ENCODE measurements around the gene CMIP. TPM values are rescaled to one million over a fixed set of nuclear protein-coding genes. Genes with fewer than 3 reads are reported as not detected.
"Not testable (repeated sequence)": the region's sequence is repeated elsewhere in the genome, so short reads cannot be mapped to it uniquely, and the experiment has no call there.

Gene CMIP
- total RNA-seq, 4 donors from 2014 or later, result 40.0 to 69.6 (median 47.0) TPM

GRCh38 chr16:81521141-81521626 is 76.6 kb downstream of the CMIP start:
- WGBS, 2 donors (ENCODE audit: low coverage in 1 of 2), result 54 to 77% methylated on average over 2 to 19 of the region's 19 CpGs
- in situ Hi-C loops (cut with MboI; ENCODE audit: low pct_ligation_motif_present in 1 of 4, low pct_unique_long_range_greater_than_20kb in 1 of 4, low sequenced_read_pairs in 3 of 4), result no loop called here
- TF ChIP-seq POLR2AphosphoS5 (IDR thresholded peaks at IDR 0.05), result no peak
- no peak for TF ChIP-seq EP300 (IDR thresholded peaks at IDR 0.05; ENCODE audit: low read depth)
- TF ChIP-seq POLR2A (IDR thresholded peaks at IDR 0.05), result no peak
- TF ChIP-seq, protein P1, sequence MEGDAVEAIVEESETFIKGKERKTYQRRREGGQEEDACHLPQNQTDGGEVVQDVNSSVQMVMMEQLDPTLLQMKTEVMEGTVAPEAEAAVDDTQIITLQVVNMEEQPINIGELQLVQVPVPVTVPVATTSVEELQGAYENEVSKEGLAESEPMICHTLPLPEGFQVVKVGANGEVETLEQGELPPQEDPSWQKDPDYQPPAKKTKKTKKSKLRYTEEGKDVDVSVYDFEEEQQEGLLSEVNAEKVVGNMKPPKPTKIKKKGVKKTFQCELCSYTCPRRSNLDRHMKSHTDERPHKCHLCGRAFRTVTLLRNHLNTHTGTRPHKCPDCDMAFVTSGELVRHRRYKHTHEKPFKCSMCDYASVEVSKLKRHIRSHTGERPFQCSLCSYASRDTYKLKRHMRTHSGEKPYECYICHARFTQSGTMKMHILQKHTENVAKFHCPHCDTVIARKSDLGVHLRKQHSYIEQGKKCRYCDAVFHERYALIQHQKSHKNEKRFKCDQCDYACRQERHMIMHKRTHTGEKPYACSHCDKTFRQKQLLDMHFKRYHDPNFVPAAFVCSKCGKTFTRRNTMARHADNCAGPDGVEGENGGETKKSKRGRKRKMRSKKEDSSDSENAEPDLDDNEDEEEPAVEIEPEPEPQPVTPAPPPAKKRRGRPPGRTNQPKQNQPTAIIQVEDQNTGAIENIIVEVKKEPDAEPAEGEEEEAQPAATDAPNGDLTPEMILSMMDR (IDR thresholded peaks at IDR 0.05), result no peak

GRCh38 chr16:81522108-81522701 is 77.6 kb downstream of the CMIP start:
- H3K27me3 ChIP-seq, result no peaks in the 10 kb centered on the region
- in situ Hi-C loops (cut with MboI; ENCODE audit: low pct_ligation_motif_present in 1 of 4, low pct_unique_long_range_greater_than_20kb in 1 of 4, low sequenced_read_pairs in 3 of 4), result no loop called here
- intact Hi-C loops (cut with DNase I; ENCODE audit: low total_unique reads), result no loop called here
- DNase-seq, result no peak
- TF ChIP-seq POLR2A (IDR thresholded peaks at IDR 0.05), result no peak
- H3K36me3 ChIP-seq, result no peaks in the 10 kb centered on the region
- H3K4me3 ChIP-seq, result no peak overlapping the region
- peaks cover 0 to 27% (median 11%) of the 10 kb centered on the region in 4 donors for H3K4me1 ChIP-seq
- 56 to 68% methylated on average over 3 to 8 of the region's 8 CpGs for WGBS, 2 donors (ENCODE audit: low coverage in 1 of 2)
- H3K27ac ChIP-seq, result peak overlapping the region in 2 of 4 donors; percentile 16 to 46
- no peaks in the 10 kb centered on the region for H3K9me3 ChIP-seq

More at GRCh38 chr16:81521141-81521626, 76.6 kb downstream of the CMIP start:
- Histone ChIP-seq H3K4me3 (no peak overlapping the region), H3K4me1 (peaks cover 0 to 17% (median 2%) of the 10 kb centered on the region in 4 donors), H3K27me3 (no peaks in the 10 kb centered on the region), H3K9me3 (no peaks in the 10 kb centered on the region), H3K27ac (peak overlapping the region in 2 of 4 donors; percentile 1 to 16), H3K36me3 (no peaks in the 10 kb centered on the region)
- intact Hi-C loops (cut with DNase I; ENCODE audit: low total_unique reads), result no loop called here
- peak; percentile 63 for DNase-seq

DNA sequence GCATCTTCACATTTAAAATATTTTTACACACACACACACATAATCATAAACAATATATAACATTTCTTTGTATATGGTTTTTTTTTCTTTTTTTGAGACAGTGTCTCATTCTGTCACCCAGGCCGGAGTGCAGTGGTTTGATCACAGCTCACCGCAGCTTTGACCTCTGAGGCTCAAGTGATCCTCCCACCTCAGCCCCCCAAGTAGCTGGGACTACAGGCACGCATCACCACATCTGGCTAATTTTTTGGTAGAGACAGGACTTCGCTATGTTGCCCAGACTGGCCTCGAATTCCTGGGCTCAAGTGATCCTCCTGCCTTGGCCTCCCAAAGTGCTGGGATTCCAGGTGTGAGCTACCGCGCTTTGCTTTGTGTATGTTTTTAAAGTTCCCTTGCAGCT is 78.2 kb downstream of the CMIP start:
- H3K4me3 ChIP-seq; DNase-seq; H3K36me3 ChIP-seq; intact Hi-C loops (cut with DNase I; ENCODE audit: low total_unique reads); in situ Hi-C loops (cut with MboI; ENCODE audit: low pct_ligation_motif_present in 1 of 4, low pct_unique_long_range_greater_than_20kb in 1 of 4, low sequenced_read_pairs in 3 of 4); H3K27me3 ChIP-seq; H3K27ac ChIP-seq; H3K9me3 ChIP-seq: not testable (repeated sequence)
- H3K4me1 ChIP-seq, result peaks cover 0 to 29% (median 12%) of the 10 kb centered on the region in 4 donors
- WGBS, 2 donors (ENCODE audit: low coverage in 1 of 2), result 40 to 98% methylated on average over 1 to 7 of the region's 7 CpGs

- H3K36me3 ChIP-seq, result no peaks in the 10 kb centered on the region
- DNase-seq, result no peak
- H3K4me3 ChIP-seq, result no peak overlapping the region
- 77% methylated on average over 20 of the region's 20 CpGs; no CpG with 5 or more reads in 1 of the 2 donors for WGBS, 2 donors (ENCODE audit: low coverage in 1 of 2)
- H3K9me3 ChIP-seq, result no peaks in the 10 kb centered on the region
- no peaks in the 10 kb centered on the region for H3K27me3 ChIP-seq
- H3K4me1 ChIP-seq, result peaks cover 0 to 23% (median 12%) of the 10 kb centered on the region in 4 donors
- in situ Hi-C loops (cut with MboI; ENCODE audit: low pct_ligation_motif_present in 1 of 4, low pct_unique_long_range_greater_than_20kb in 1 of 4, low sequenced_read_pairs in 3 of 4), result no loop called here
- intact Hi-C loops (cut with DNase I; ENCODE audit: low total_unique reads), result no loop called here
- TF ChIP-seq POLR2AphosphoS5 (IDR thresholded peaks at IDR 0.05) (no peak), POLR2A (IDR thresholded peaks at IDR 0.05) (no peak), EP300 (IDR thresholded peaks at IDR 0.05; ENCODE audit: low read depth) (no peak)
- TF ChIP-seq, protein P1 (IDR thresholded peaks at IDR 0.05), result no peak
- H3K27ac ChIP-seq, result peak overlapping the region in 2 of 4 donors; percentile 0 to 26
Observed at GRCh38 chr16:81523387-81524115, 78.9 kb downstream of the CMIP start.

- H3K36me3 ChIP-seq, result no peaks in the 10 kb centered on the region
- peaks cover 0 to 23% (median 12%) of the 10 kb centered on the region in 4 donors for H3K4me1 ChIP-seq
- H3K27ac ChIP-seq, result peak overlapping the region in 1 of 4 donors; percentile 26
- DNase-seq, result no peak
- 88 to 92% methylated on average over 4 to 10 of the region's 10 CpGs for WGBS, 2 donors (ENCODE audit: low coverage in 1 of 2)
- TF ChIP-seq POLR2A (IDR thresholded peaks at IDR 0.05) (no peak), EP300 (IDR thresholded peaks at IDR 0.05; ENCODE audit: low read depth) (no peak), POLR2AphosphoS5 (IDR thresholded peaks at IDR 0.05) (no peak)
- TF ChIP-seq, protein P1 (IDR thresholded peaks at IDR 0.05), result no peak
- no peak overlapping the region for H3K4me3 ChIP-seq
- no peaks in the 10 kb centered on the region for H3K9me3 ChIP-seq
- in situ Hi-C loops (cut with MboI; ENCODE audit: low pct_ligation_motif_present in 1 of 4, low pct_unique_long_range_greater_than_20kb in 1 of 4, low sequenced_read_pairs in 3 of 4) (no loop called here), intact Hi-C loops (cut with DNase I; ENCODE audit: low total_unique reads) (no loop called here)
- no peaks in the 10 kb centered on the region for H3K27me3 ChIP-seq
Observed at GRCh38 chr16:81524382-81524781, 79.8 kb downstream of the CMIP start.

DNA sequence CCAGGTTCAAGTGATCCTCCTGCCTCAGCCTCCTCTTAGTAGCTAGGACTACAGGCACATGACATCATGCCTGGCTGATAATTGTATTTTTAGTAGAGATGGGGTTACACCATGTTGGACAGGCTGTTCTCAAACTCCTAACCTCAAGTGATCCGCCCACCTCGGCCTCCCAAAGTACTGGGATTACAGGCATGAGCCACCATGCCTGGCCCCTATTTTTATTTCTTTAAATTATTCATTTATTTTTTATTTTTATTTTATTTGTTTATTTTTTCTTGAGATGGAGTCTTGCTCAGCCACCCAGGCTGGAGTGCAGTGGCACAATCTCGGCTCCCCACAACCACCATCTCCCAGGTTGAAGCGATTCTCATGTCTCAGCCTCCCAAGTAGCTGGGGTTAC is 80.3 kb downstream of the CMIP start:
- in situ Hi-C loops (cut with MboI; ENCODE audit: low pct_ligation_motif_present in 1 of 4, low pct_unique_long_range_greater_than_20kb in 1 of 4, low sequenced_read_pairs in 3 of 4); intact Hi-C loops (cut with DNase I; ENCODE audit: low total_unique reads): not testable (repeated sequence)
- WGBS, 2 donors (ENCODE audit: low coverage in 1 of 2), result 88 to 97% methylated on average over 3 to 4 of the region's 4 CpGs

More for the DNA sequence above, 80.3 kb downstream of the CMIP start:
- H3K36me3 ChIP-seq, H3K4me3 ChIP-seq, DNase-seq, H3K9me3 ChIP-seq, H3K27me3 ChIP-seq, H3K27ac ChIP-seq: not testable (repeated sequence)
- H3K4me1 ChIP-seq, result peaks cover 0 to 23% (median 12%) of the 10 kb centered on the region in 4 donors

Measured in transverse colon (tissue), 4 donors.